HG03108 (cell line): Measurements from ENCODE around the gene KIN.
"Not testable (repeated sequence)": the region's sequence is repeated elsewhere in the genome, so short reads cannot be mapped to it uniquely, and the experiment has no call there.

ENCODE experiments used
- ATAC-seq: cut with Tn5 transposase; IDR thresholded peaks from one replicate; pipeline ENCODE4 v1.9.1; 2021; ENCODE audit warnings: moderate library complexity; ENCODE audit not compliant: unreplicated experiment

The KIN gene

GRCh38 chr10:7795605-7796004 is 7.8 kb upstream of the KIN start:
- ATAC-seq: no peak

- ATAC-seq: no peak
These were observed 6.6 kb upstream of the KIN start for GRCh38 chr10:7794251-7795026.

- no peak for ATAC-seq
These were observed 4.7 kb upstream of the KIN start for GRCh38 chr10:7792541-7792940.

- no peak for ATAC-seq
These were observed 1.6 kb upstream of the KIN start for GRCh38 chr10:7789390-7789789.

- ATAC-seq: peak; percentile 10
These were observed 970 bp upstream of the KIN start for GRCh38 chr10:7788639-7789286.

GRCh38 chr10:7787150-7787856 is 490 bp downstream of the KIN start:
- ATAC-seq: no peak

- no peak for ATAC-seq
These were observed 1.4 kb downstream of the KIN start for GRCh38 chr10:7786430-7786829.

GRCh38 chr10:7782194-7782593 is 5.6 kb downstream of the KIN start:
- ATAC-seq: not testable (repeated sequence)

GRCh38 chr10:7776777-7777176 is 11.0 kb downstream of the KIN start:
- ATAC-seq: no peak

- ATAC-seq: no peak
These were observed 13.7 kb downstream of the KIN start for GRCh38 chr10:7773845-7774801.

GRCh38 chr10:7768417-7768816 is 19.4 kb downstream of the KIN start:
- no peak for ATAC-seq

- ATAC-seq: no peak
These were observed 20.6 kb downstream of the KIN start for GRCh38 chr10:7767209-7767608.

- ATAC-seq: no peak
These were observed 21.6 kb downstream of the KIN start for GRCh38 chr10:7766241-7766640.

GRCh38 chr10:7763929-7764328 is 23.9 kb downstream of the KIN start:
- ATAC-seq: no peak

- no peak for ATAC-seq
These were observed 31.3 kb downstream of the KIN start for GRCh38 chr10:7756360-7756992.

- ATAC-seq: no peak
These were observed 32.7 kb downstream of the KIN start for GRCh38 chr10:7755103-7755502.

- no peak for ATAC-seq
These were observed 35.5 kb downstream of the KIN start for GRCh38 chr10:7752251-7752650.

- ATAC-seq: no peak
These were observed 37.6 kb downstream of the KIN start for GRCh38 chr10:7750222-7750621.

GRCh38 chr10:7748637-7749036 is 39.2 kb downstream of the KIN start:
- not testable (repeated sequence) for ATAC-seq

- no peak for ATAC-seq
These were observed 43.5 kb downstream of the KIN start for GRCh38 chr10:7744307-7744706.
